Erythroblast (primary cell): ENCODE results near the gene DDIT4.

Experiments
- GATA1 ChIP-seq: IDR thresholded peaks from 2 replicates; pipeline ENCODE4 v1.6.1; 2011; ENCODE audit warnings: low read depth, mild to moderate bottlenecking, control low read depth, low read length, moderate library complexity
- POLR2A ChIP-seq: IDR thresholded peaks from 2 replicates; pipeline ENCODE4 v1.6.1; 2011; ENCODE audit warnings: mild to moderate bottlenecking, low read length

DNA sequence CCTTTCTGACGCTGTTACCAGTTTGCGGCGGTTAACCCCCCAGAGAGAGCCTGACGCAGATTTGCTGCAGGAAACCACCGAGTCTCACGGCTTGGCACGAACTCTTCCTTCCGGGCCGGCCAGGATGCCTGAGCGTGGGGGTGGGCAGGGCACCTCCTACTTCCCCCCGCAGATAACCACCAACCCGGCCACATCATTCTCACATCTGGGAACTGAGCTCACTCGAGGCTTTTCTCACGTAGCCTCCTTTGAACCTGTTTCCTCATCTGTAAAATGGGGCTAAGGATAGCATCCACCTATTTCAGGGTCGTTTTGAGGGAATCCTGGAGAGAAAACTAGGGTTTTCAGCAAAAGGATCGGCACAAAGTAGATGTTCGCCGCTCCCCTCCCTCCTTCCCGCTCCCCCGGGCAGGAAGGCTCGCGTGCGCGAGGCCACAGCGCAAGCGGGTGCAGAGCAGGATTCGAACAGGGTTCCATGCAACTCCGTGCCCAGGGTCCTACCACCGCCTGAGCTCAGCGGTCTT is 23.6 kb downstream of the DDIT4 start:
- TF ChIP-seq POLR2A (peak; percentile 91), GATA1 (no peak)
